HUES6 (cell line): ENCODE results near the gene ELMO1.

Source experiments
- H3K27ac ChIP-seq: 2 replicates; pipeline ENCODE4 v1.7.0; 2013; ENCODE audit warnings: low read depth, mild to moderate bottlenecking, low read length, inconsistent platforms
- H3K27me3 ChIP-seq: 2 replicates; pipeline ENCODE4 v1.6.1; 2013; ENCODE audit warnings: low read length; ENCODE audit not compliant: control insufficient read depth, insufficient read depth
- H3K36me3 ChIP-seq: 2 replicates; pipeline ENCODE4 v1.6.1; 2013; ENCODE audit warnings: low read length; ENCODE audit not compliant: control insufficient read depth, insufficient read depth
- H3K4me1 ChIP-seq: 2 replicates; pipeline ENCODE4 v1.6.1; 2013; ENCODE audit warnings: low read length; ENCODE audit not compliant: control insufficient read depth, insufficient read depth
- H3K4me3 ChIP-seq: 2 replicates; pipeline ENCODE4 v1.5.1; 2013; ENCODE audit warnings: low read depth, low read length
- H3K9ac ChIP-seq: one replicate; pipeline ENCODE4 v1.6.1; 2013; ENCODE audit warnings: mild to moderate bottlenecking, low read length
- H3K9me3 ChIP-seq: 2 replicates; pipeline ENCODE4 v1.6.1; 2013; ENCODE audit warnings: low read depth, low read length; ENCODE audit not compliant: control insufficient read depth, insufficient read depth

ELMO1 gene

GRCh38 chr7:37405128-37405527 is 43.5 kb downstream of the ELMO1 start:
- Histone ChIP-seq H3K4me1 (no peaks in the 10 kb centered on the region; the same call in 1 of the 2 replicates), H3K4me3 (no peak overlapping the region), H3K36me3 (no peaks in the 10 kb centered on the region), H3K27me3 (no peaks in the 10 kb centered on the region), H3K27ac (no peak overlapping the region), H3K9ac (no peak overlapping the region), H3K9me3 (0 out of 2 replicates have a peak, but pooled peaks cover 5% of the 10 kb centered on the region)

- Histone ChIP-seq H3K4me3 (no peak overlapping the region), H3K36me3 (no peaks in the 10 kb centered on the region), H3K27me3 (no peaks in the 10 kb centered on the region), H3K4me1 (peaks cover 7% of the 10 kb centered on the region), H3K27ac (no peak overlapping the region), H3K9me3 (0 out of 2 replicates have a peak, but pooled peaks cover 5% of the 10 kb centered on the region), H3K9ac (no peak overlapping the region)
Observed at GRCh38 chr7:37399876-37400421, 48.7 kb downstream of the ELMO1 start.

GRCh38 chr7:37398403-37398802 is 50.3 kb downstream of the ELMO1 start:
- Histone ChIP-seq H3K36me3 (no peaks in the 10 kb centered on the region), H3K9me3 (0 out of 2 replicates have a peak, but pooled peaks cover 5% of the 10 kb centered on the region), H3K27ac (no peak overlapping the region), H3K27me3 (no peaks in the 10 kb centered on the region), H3K9ac (no peak overlapping the region), H3K4me1 (peaks cover 7% of the 10 kb centered on the region), H3K4me3 (no peak overlapping the region)

GRCh38 chr7:37395618-37396259 is 52.9 kb downstream of the ELMO1 start:
- Histone ChIP-seq H3K9ac (no peak overlapping the region), H3K4me3 (no peak overlapping the region), H3K9me3 (no peaks in the 10 kb centered on the region), H3K36me3 (no peaks in the 10 kb centered on the region), H3K4me1 (peaks cover 15% of the 10 kb centered on the region), H3K27ac (no peak overlapping the region), H3K27me3 (no peaks in the 10 kb centered on the region)

- peaks cover 31% of the 10 kb centered on the region for H3K4me1 ChIP-seq
- H3K9ac ChIP-seq = no peak overlapping the region
- H3K9me3 ChIP-seq = no peaks in the 10 kb centered on the region
- no peaks in the 10 kb centered on the region for H3K27me3 ChIP-seq
- no peak overlapping the region for H3K27ac ChIP-seq
- H3K4me3 ChIP-seq = no peak overlapping the region
- H3K36me3 ChIP-seq = no peaks in the 10 kb centered on the region
Observed at GRCh38 chr7:37394158-37394557, 54.5 kb downstream of the ELMO1 start.

- H3K4me1 ChIP-seq = peaks cover 31% of the 10 kb centered on the region
- no peak overlapping the region for H3K27ac ChIP-seq
- H3K36me3 ChIP-seq = no peaks in the 10 kb centered on the region
Observed at GRCh38 chr7:37393476-37393875, 55.2 kb downstream of the ELMO1 start.

GRCh38 chr7:37392673-37393017 is 56.0 kb downstream of the ELMO1 start:
- Histone ChIP-seq H3K27ac (no peak overlapping the region), H3K4me3 (no peak overlapping the region), H3K4me1 (peaks cover 30% of the 10 kb centered on the region), H3K27me3 (no peaks in the 10 kb centered on the region), H3K36me3 (no peaks in the 10 kb centered on the region), H3K9me3 (no peaks in the 10 kb centered on the region), H3K9ac (no peak overlapping the region)

More at GRCh38 chr7:37393476-37393875, 55.2 kb downstream of the ELMO1 start:
- no peak overlapping the region for H3K9ac ChIP-seq
- no peaks in the 10 kb centered on the region for H3K9me3 ChIP-seq
- no peak overlapping the region for H3K4me3 ChIP-seq
- no peaks in the 10 kb centered on the region for H3K27me3 ChIP-seq

- H3K4me1 ChIP-seq = peaks cover 30% of the 10 kb centered on the region
- no peak overlapping the region for H3K4me3 ChIP-seq
- H3K36me3 ChIP-seq = no peaks in the 10 kb centered on the region
Observed at GRCh38 chr7:37391791-37392672, 56.6 kb downstream of the ELMO1 start.

GRCh38 chr7:37390114-37390513 is 58.5 kb downstream of the ELMO1 start:
- Histone ChIP-seq H3K4me3 (no peak overlapping the region), H3K27ac (no peak overlapping the region), H3K9me3 (no peaks in the 10 kb centered on the region), H3K4me1 (peaks cover 30% of the 10 kb centered on the region), H3K9ac (no peak overlapping the region), H3K27me3 (no peaks in the 10 kb centered on the region), H3K36me3 (no peaks in the 10 kb centered on the region)

More at GRCh38 chr7:37391791-37392672, 56.6 kb downstream of the ELMO1 start:
- no peaks in the 10 kb centered on the region for H3K9me3 ChIP-seq
- H3K27ac ChIP-seq = no peak overlapping the region
- no peak overlapping the region for H3K9ac ChIP-seq
- H3K27me3 ChIP-seq = no peaks in the 10 kb centered on the region

- Histone ChIP-seq H3K4me1 (peaks cover 30% of the 10 kb centered on the region), H3K27ac (no peak overlapping the region)
Observed at GRCh38 chr7:37388811-37389210, 59.9 kb downstream of the ELMO1 start.

GRCh38 chr7:37385787-37386186 is 62.9 kb downstream of the ELMO1 start:
- H3K27me3 ChIP-seq = no peaks in the 10 kb centered on the region
- no peaks in the 10 kb centered on the region for H3K36me3 ChIP-seq
- peaks cover 33% of the 10 kb centered on the region for H3K4me1 ChIP-seq
- H3K9me3 ChIP-seq = peaks cover 5% of the 10 kb centered on the region; the same call in 1 of the 2 replicates
- H3K9ac ChIP-seq = no peak overlapping the region
- H3K27ac ChIP-seq = no peak overlapping the region
- no peak overlapping the region for H3K4me3 ChIP-seq

More at GRCh38 chr7:37388811-37389210, 59.9 kb downstream of the ELMO1 start:
- H3K4me3 ChIP-seq = no peak overlapping the region
- H3K36me3 ChIP-seq = no peaks in the 10 kb centered on the region
- no peaks in the 10 kb centered on the region for H3K27me3 ChIP-seq
- H3K9me3 ChIP-seq = no peaks in the 10 kb centered on the region
- no peak overlapping the region for H3K9ac ChIP-seq
